Mesothelial cell of epicardium (in vitro differentiated cells): ENCODE measurements around the gene TIGD3. TPM values are rescaled to one million over a fixed set of nuclear protein-coding genes. Genes with fewer than 3 reads are reported as not detected.
A peak's percentile ranks its signal among the peaks of the same experiment; 100 is the strongest.

ENCODE experiments used
- DNase-seq, 2 experiments: peaks; one replicate each; pipeline ENCODE4 v3.0.0; 2021; ENCODE audit warnings: low spot score in 2 of 2; ENCODE audit not compliant: unreplicated experiment in 2 of 2
- H3K27ac Mint-ChIP-seq: 2 replicates; pipeline ENCODE4 v1.8.0; 2021; ENCODE audit warnings: mixed read lengths
- H3K27me3 Mint-ChIP-seq: 2 replicates; pipeline ENCODE4 v1.8.0; 2021; ENCODE audit warnings: low read depth, mixed read lengths
- H3K36me3 Mint-ChIP-seq: 2 replicates; pipeline ENCODE4 v1.8.0; 2021; ENCODE audit warnings: mixed read lengths
- H3K4me1 Mint-ChIP-seq: 2 replicates; pipeline ENCODE4 v1.8.0; 2021; ENCODE audit warnings: mixed read lengths
- H3K4me3 Mint-ChIP-seq: 2 replicates; pipeline ENCODE4 v1.8.0; 2021; ENCODE audit warnings: mild to moderate bottlenecking, moderate library complexity, mixed read lengths
- H3K9me3 Mint-ChIP-seq: 2 replicates; pipeline ENCODE4 v1.8.0; 2021; ENCODE audit warnings: mixed read lengths
- total RNA-seq: library from RNA; stranded (reverse); gene quantifications from 3 replicates; pipeline ENCODE4 v1.2.1, GENCODE V29; 2021
- TF ChIP-seq, protein P1 (sequence below): fragments of 200-600 bp; sonication (generic); IDR thresholded peaks from one replicate; pipeline ENCODE4 v1.5.0; 2021; ENCODE audit warnings: antibody characterized with exemption; ENCODE audit not compliant: unreplicated experiment

Gene TIGD3
- total RNA-seq, 1 donor from 2014 or later, result 0.60 TPM

DNA sequence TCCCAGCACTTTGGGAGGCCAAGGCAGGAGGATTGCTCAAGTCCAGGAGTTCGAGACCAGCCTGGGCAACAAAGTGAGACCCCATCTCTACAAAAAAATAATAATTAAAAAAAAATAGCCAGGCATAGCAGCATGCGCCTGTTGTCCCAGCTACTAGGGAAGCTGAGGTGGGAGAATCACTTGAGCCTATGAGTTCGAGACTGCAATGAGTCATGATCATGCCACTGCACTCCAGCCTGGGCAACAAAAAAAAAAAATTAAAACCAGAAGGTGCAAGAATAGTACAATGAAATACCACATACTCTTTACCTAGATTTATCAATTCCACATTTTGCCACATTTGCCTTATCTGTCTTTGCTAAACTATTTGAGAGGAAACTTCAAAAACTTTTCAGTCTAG lies 12.7 kb upstream of the TIGD3 start:
- H3K4me1 Mint-ChIP-seq, result no peaks in the 10 kb centered on the region

DNA sequence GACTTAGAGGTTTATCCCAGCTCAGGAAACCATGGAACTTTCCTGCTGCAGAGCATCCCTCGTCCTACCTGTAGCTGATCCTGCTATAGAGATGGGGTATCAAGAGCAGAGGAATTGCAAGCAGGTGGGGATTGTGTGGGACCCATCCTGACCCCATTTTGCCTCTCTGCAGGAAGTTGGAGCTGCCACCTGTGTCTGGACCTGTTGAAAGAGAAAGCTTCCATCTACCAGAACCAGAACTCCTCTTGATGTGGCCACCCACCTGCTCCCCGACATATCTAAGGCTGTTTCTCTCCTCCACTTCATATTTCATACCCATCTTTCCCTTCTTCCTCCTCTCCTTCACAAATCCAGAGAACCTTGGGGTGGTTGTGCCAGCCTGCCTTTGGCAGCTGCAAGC lies 3.0 kb upstream of the TIGD3 start:
- TF ChIP-seq, protein P1, sequence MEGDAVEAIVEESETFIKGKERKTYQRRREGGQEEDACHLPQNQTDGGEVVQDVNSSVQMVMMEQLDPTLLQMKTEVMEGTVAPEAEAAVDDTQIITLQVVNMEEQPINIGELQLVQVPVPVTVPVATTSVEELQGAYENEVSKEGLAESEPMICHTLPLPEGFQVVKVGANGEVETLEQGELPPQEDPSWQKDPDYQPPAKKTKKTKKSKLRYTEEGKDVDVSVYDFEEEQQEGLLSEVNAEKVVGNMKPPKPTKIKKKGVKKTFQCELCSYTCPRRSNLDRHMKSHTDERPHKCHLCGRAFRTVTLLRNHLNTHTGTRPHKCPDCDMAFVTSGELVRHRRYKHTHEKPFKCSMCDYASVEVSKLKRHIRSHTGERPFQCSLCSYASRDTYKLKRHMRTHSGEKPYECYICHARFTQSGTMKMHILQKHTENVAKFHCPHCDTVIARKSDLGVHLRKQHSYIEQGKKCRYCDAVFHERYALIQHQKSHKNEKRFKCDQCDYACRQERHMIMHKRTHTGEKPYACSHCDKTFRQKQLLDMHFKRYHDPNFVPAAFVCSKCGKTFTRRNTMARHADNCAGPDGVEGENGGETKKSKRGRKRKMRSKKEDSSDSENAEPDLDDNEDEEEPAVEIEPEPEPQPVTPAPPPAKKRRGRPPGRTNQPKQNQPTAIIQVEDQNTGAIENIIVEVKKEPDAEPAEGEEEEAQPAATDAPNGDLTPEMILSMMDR, result no peak
- no peak for DNase-seq
- Mint-ChIP-seq H3K27ac (no peak overlapping the region), H3K4me1 (peaks cover 17% of the 10 kb centered on the region), H3K9me3 (no peaks in the 10 kb centered on the region), H3K27me3 (peaks cover 10% of the 10 kb centered on the region), H3K36me3 (peaks cover 21% of the 10 kb centered on the region), H3K4me3 (no peak overlapping the region)

More for the DNA sequence above, 12.7 kb upstream of the TIGD3 start:
- Mint-ChIP-seq H3K36me3 (peaks cover 30% of the 10 kb centered on the region), H3K27ac (no peak overlapping the region), H3K4me3 (no peak overlapping the region), H3K27me3 (no peaks in the 10 kb centered on the region), H3K9me3 (no peaks in the 10 kb centered on the region)
- TF ChIP-seq, protein P1, result no peak
- no peak for DNase-seq

- TF ChIP-seq, protein P1, result no peak
- peak overlapping the region; percentile 80 for H3K27ac Mint-ChIP-seq
- H3K9me3 Mint-ChIP-seq, result no peaks in the 10 kb centered on the region
- H3K4me3 Mint-ChIP-seq, result no peak overlapping the region
- peaks cover 17% of the 10 kb centered on the region for H3K4me1 Mint-ChIP-seq
- DNase-seq, result no peak
- H3K36me3 Mint-ChIP-seq, result peaks cover 18% of the 10 kb centered on the region
- H3K27me3 Mint-ChIP-seq, result peaks cover 21% of the 10 kb centered on the region
These were observed 1.8 kb upstream of the TIGD3 start for GRCh38 chr11:65352783-65353182.

DNA sequence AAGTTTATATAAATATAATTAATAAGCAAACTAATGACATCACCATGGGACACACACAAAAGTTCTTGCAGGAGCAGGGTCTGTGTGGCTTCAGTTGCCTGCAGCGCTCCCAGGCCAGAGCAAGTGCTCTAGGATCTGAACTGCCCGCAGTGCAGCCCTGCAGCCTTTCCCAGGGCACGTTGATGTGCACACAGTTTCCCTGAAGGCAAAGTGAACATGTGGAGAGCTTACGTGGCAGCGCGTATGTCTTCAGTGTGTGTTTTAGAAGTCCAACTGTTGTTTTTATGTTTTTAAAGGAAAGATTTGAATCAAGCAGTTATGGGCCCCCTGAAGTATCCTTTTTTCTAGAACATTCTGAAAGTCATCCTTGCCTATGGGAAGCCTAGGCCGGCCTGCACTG lies 1.2 kb upstream of the TIGD3 start:
- peak overlapping the region; percentile 76 for H3K4me3 Mint-ChIP-seq
- no peaks in the 10 kb centered on the region for H3K9me3 Mint-ChIP-seq
- TF ChIP-seq, protein P1, result no peak
- peaks cover 24% of the 10 kb centered on the region for H3K27me3 Mint-ChIP-seq
- peaks cover 18% of the 10 kb centered on the region for H3K36me3 Mint-ChIP-seq
- peak overlapping the region; percentile 83 for H3K27ac Mint-ChIP-seq
- DNase-seq, result no peak
- peaks cover 17% of the 10 kb centered on the region for H3K4me1 Mint-ChIP-seq

DNA sequence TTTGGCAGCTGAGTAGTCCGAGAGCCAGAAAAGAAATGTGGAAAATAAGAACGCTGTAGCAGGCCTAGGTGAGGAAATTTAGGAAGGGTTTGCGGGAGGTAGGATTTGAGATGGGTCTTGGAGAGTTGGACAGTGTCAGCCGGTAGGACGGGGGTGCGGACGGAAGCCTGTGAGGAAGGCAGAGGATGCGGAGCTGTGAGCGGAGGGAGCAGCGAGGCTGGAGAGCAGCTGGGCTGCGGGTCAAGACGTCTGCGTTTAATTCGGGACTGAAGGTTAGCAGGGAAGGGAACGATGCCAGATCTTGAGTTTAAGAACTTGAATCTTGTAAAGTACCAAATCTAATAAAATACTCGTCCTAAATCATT lies 669 bp upstream of the TIGD3 start:
- TF ChIP-seq, protein P1, result no peak
- peaks cover 24% of the 10 kb centered on the region for H3K27me3 Mint-ChIP-seq
- peak overlapping the region; percentile 83 for H3K27ac Mint-ChIP-seq
- H3K4me3 Mint-ChIP-seq, result peak overlapping the region; percentile 76
- DNase-seq, result no peak
- H3K4me1 Mint-ChIP-seq, result peaks cover 17% of the 10 kb centered on the region
- H3K9me3 Mint-ChIP-seq, result no peaks in the 10 kb centered on the region
- H3K36me3 Mint-ChIP-seq, result peaks cover 14% of the 10 kb centered on the region
